GM23248 (cell line): Measurements from ENCODE around the gene SOCS4. TPM values are rescaled to one million over a fixed set of nuclear protein-coding genes. Genes with fewer than 3 reads are reported as not detected.
"Not testable (repeated sequence)": the region's sequence is repeated elsewhere in the genome, so short reads cannot be mapped to it uniquely, and the experiment has no call there.

ENCODE experiments used
- DNase-seq: peaks from one replicate; pipeline ENCODE4 v3.0.0-alpha.2; 2015
- H2AFZ ChIP-seq: fragments of 200-600 bp; sonication (generic); 2 replicates; pipeline ENCODE4 v1.6.1; 2016; ENCODE audit warnings: antibody characterized with exemption
- H3F3A ChIP-seq: fragments of 200-600 bp; sonication (generic); 2 replicates; pipeline ENCODE4 v1.6.1; 2016; ENCODE audit warnings: mild to moderate bottlenecking, antibody characterized with exemption, mixed run types; ENCODE audit not compliant: insufficient read depth
- H3K27ac ChIP-seq: fragments of 200-600 bp; sonication (generic); 2 replicates; pipeline ENCODE4 v1.5.1; 2016; ENCODE audit warnings: mild to moderate bottlenecking
- H3K27me3 ChIP-seq: fragments of 200-600 bp; sonication (generic); replicated peaks from 2 replicates; pipeline ENCODE4 v1.6.1; 2016; ENCODE audit warnings: mild to moderate bottlenecking; ENCODE audit not compliant: insufficient read depth
- H3K36me3 ChIP-seq: fragments of 200-600 bp; sonication (generic); 2 replicates; pipeline ENCODE4 v1.6.1; 2016; ENCODE audit warnings: low read depth, mild to moderate bottlenecking
- H3K4me1 ChIP-seq: fragments of 200-600 bp; sonication (generic); 2 replicates; pipeline ENCODE4 v1.6.1; 2016; ENCODE audit warnings: mild to moderate bottlenecking; ENCODE audit not compliant: insufficient read depth
- H3K4me2 ChIP-seq: fragments of 200-600 bp; sonication (generic); one replicate; pipeline ENCODE4 v1.6.1; 2016; ENCODE audit warnings: mild to moderate bottlenecking; ENCODE audit not compliant: unreplicated experiment
- H3K4me3 ChIP-seq: fragments of 200-600 bp; sonication (generic); 2 replicates; pipeline ENCODE4 v1.5.1; 2016; ENCODE audit warnings: mild to moderate bottlenecking
- H3K79me2 ChIP-seq: fragments of 200-600 bp; sonication (generic); 2 replicates; pipeline ENCODE4 v1.6.1; 2016; ENCODE audit warnings: mild to moderate bottlenecking; ENCODE audit not compliant: insufficient read depth
- H3K9ac ChIP-seq: fragments of 200-600 bp; sonication (generic); 2 replicates; pipeline ENCODE4 v1.6.1; 2016; ENCODE audit warnings: mild to moderate bottlenecking
- H3K9me2 ChIP-seq: fragments of 200-600 bp; sonication (generic); 2 replicates; pipeline ENCODE4 v1.6.1; 2016; ENCODE audit warnings: mixed run types, mild to moderate bottlenecking, moderate library complexity; ENCODE audit not compliant: insufficient read depth
- H3K9me3 ChIP-seq: fragments of 200-600 bp; sonication (generic); one replicate; pipeline ENCODE4 v1.6.1; 2017; ENCODE audit warnings: low read depth
- H4K20me1 ChIP-seq: fragments of 200-600 bp; sonication (generic); 2 replicates; pipeline ENCODE4 v1.6.0; 2016; ENCODE audit not compliant: insufficient read depth
- EZH2 ChIP-seq: fragments of 200-600 bp; sonication (generic); IDR thresholded peaks from 2 replicates; pipeline ENCODE4 v1.6.1; 2018; ENCODE audit warnings: antibody characterized with exemption, mild to moderate bottlenecking; ENCODE audit not compliant: insufficient read depth, poor library complexity, severe bottlenecking
- EZH2phosphoT487 ChIP-seq: fragments of 200-600 bp; sonication (generic); IDR thresholded peaks from 2 replicates; pipeline ENCODE4 v1.6.1; 2018; ENCODE audit warnings: antibody characterized with exemption, moderate library complexity, mild to moderate bottlenecking, low read depth; ENCODE audit not compliant: insufficient read depth
- WGBS, 2 experiments: methylation state at CpG; one replicate each; pipeline ENCODE4 v1.1.6; 2015 to 2017; ENCODE audit warnings: low lambda C conversion rate in 2 of 2, low coverage in 1 of 2; ENCODE audit errors: missing lambda C conversion rate in 2 of 2; 5-methylcytosine and 5-hydroxymethylcytosine counted together
- in situ Hi-C: fragments of 300-500 bp; cut with MboI; formaldehyde crosslinking; loops from 2 replicates; pipeline ENCODE4 v1.15.0; 2020
- polyA plus RNA-seq: library from polyadenylated mRNA; unstranded; fragments of >200 nt; fragmentation: Nextera tagmentation; extraction: Ambion mirVana; gene quantifications from 2 replicates; pipeline ENCODE4 v1.2.1, GENCODE V29; 2016
- total RNA-seq: library from RNA; depleted of rRNA; stranded (reverse); fragments of >200 nt; shearing (Covaris generic); gene quantifications from 2 replicates; pipeline ENCODE4 v1.2.3, GENCODE V29; 2014

The SOCS4 gene
- total and polyA plus RNA-seq, 2 experiments from 2014 or later: 7.7 to 15.7 TPM

DNA sequence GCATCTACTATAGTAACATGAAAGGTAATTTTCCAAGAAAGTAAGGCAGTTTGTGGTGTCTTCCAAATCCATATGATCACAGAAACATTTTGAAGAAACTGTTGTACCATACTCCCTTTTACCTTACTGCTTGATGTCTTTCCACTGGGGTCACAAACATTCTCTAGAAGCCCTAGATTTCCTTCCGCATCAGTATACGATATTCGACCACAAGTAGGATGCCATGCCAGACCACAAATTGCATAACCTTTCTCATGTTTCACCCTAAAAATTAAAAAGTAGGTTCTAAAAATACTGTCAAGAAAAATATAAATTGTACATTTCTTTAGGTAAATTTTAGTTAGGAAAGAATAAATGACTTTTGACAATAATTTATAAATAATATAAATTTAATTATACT lies 26.7 kb upstream of the SOCS4 start:
- H3K27ac ChIP-seq: no peak overlapping the region
- H3K4me3 ChIP-seq: no peak overlapping the region
- H3K9me2 ChIP-seq: 0 out of 2 replicates have a peak, but pooled peaks cover 3% of the 10 kb centered on the region
- no peak overlapping the region for H2AFZ ChIP-seq
- DNase-seq: no peak
- no peak overlapping the region for H3K9ac ChIP-seq
- H4K20me1 ChIP-seq: no peaks in the 10 kb centered on the region
- TF ChIP-seq EZH2phosphoT487 (no peak), EZH2 (no peak)
- WGBS, 2 experiments: 91 to 94% methylated on average over 3 of the region's 3 CpGs
- H3K36me3 ChIP-seq: no peaks in the 10 kb centered on the region; the same call in 1 of the 2 replicates
- H3K27me3 ChIP-seq: no peaks in the 10 kb centered on the region
- no peaks in the 10 kb centered on the region for H3K4me1 ChIP-seq
- in situ Hi-C loops: no loop called here
- H3K79me2 ChIP-seq: no peaks in the 10 kb centered on the region
- no peaks in the 10 kb centered on the region for H3F3A ChIP-seq
- no peaks in the 10 kb centered on the region for H3K9me3 ChIP-seq
- no peak overlapping the region for H3K4me2 ChIP-seq

DNA sequence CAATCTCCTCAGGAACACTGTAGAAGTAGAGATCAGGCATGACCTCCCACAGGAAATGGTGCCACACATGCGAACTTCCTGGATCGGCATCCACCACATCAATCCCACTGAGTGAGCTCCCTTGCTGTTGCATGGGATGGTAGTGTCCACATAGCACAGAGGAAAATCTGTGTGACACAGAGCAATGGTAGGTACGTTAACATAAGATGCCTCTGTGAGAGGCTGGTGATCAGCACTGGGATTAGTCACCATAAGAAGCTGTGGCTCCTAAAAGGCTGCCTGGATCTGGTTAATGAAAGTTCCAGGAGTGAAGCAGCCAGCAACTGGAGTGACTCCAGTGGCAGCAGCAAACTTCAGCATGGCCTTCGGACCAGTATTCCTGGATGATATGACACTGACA lies 22.0 kb upstream of the SOCS4 start:
- no peaks in the 10 kb centered on the region for H3K79me2 ChIP-seq
- no peak overlapping the region for H3K4me3 ChIP-seq
- H3K4me1 ChIP-seq: no peaks in the 10 kb centered on the region
- H2AFZ ChIP-seq: no peak overlapping the region
- 93% methylated on average over 4 of the region's 4 CpGs for WGBS, 2 experiments
- no peaks in the 10 kb centered on the region for H3K9me3 ChIP-seq
- no peak overlapping the region for H3K9ac ChIP-seq
- DNase-seq: peak; percentile 49
- in situ Hi-C loops: no loop called here
- H3K27me3 ChIP-seq: no peaks in the 10 kb centered on the region
- 0 out of 2 replicates have a peak, but pooled peaks cover 3% of the 10 kb centered on the region for H3K9me2 ChIP-seq
- H3K36me3 ChIP-seq: peaks cover 10% of the 10 kb centered on the region
- H4K20me1 ChIP-seq: no peaks in the 10 kb centered on the region
- no peak overlapping the region for H3K27ac ChIP-seq
- H3K4me2 ChIP-seq: no peak overlapping the region
- no peaks in the 10 kb centered on the region for H3F3A ChIP-seq
- no peak for TF ChIP-seq EZH2phosphoT487
- TF ChIP-seq EZH2: no peak

DNA sequence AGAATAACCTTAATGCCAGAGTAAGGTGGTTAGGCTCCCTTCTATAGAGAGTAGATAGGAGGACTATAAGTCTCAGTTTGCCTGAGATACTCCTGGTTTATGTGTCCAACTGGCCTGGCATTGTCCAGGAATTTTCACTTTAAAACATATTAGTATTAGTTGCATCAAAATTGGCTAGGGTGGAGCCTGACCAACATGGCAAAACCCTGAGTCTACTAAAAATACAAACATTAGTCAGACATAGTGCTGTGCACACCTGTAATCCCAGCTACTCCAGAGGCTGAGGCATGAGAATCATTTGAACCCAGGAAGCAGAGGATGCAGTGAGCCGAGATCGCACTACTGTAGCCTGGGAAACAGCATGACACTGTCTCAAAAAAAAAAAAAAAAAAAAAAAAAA lies 12.0 kb upstream of the SOCS4 start:
- Histone ChIP-seq H3K36me3 (0 out of 2 replicates have a peak, but pooled peaks cover 4% of the 10 kb centered on the region), H3K4me1 (peaks cover 4% of the 10 kb centered on the region; the same call in 1 of the 2 replicates), H3K79me2 (peaks cover 12% of the 10 kb centered on the region; the same call in 1 of the 2 replicates), H3K4me2 (no peak overlapping the region), H4K20me1 (no peaks in the 10 kb centered on the region), H3K9me2 (no peaks in the 10 kb centered on the region), H3K9ac (no peak overlapping the region), H2AFZ (no peak overlapping the region), H3K27me3 (no peaks in the 10 kb centered on the region), H3K27ac (no peak overlapping the region), H3K9me3 (no peaks in the 10 kb centered on the region), H3K4me3 (no peak overlapping the region), H3F3A (0 out of 2 replicates have a peak, but pooled peaks cover 3% of the 10 kb centered on the region)
- in situ Hi-C loops: no loop called here
- no peak for DNase-seq
- TF ChIP-seq EZH2: no peak
- TF ChIP-seq EZH2phosphoT487: no peak
- 90 to 92% methylated on average over 2 of the region's 2 CpGs for WGBS, 2 experiments

DNA sequence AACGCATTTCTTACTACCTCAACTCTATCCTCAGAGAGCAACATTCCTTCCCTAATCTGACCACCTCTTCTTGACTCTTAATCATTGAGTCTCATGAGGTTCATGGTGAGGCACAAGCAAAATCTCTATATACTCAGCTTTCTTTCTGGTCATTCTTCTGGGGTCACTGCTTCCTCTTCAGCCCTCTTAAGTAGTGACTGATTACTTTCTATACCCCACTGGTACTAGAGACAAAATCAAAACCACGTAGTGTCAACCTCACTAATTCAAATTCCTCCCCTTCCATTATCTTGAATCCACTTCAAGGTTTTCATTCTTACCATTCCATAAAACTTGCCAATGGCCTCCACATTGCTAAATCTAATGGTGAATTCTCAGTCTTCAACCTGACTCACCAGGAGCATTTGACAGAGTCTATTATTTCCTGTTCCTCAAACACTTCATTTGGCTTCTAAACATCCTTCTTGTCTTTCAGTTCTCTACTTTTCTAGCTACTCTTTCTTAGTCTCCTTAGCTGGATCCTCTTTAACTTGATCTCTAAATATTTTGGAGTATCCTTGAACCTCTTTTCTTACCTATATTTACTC lies 7.0 kb upstream of the SOCS4 start:
- no peaks in the 10 kb centered on the region for H3K27me3 ChIP-seq
- H3K9me2 ChIP-seq: no peaks in the 10 kb centered on the region
- H3F3A ChIP-seq: 0 out of 2 replicates have a peak, but pooled peaks cover 10% of the 10 kb centered on the region
- H3K36me3 ChIP-seq: 0 out of 2 replicates have a peak, but pooled peaks cover 4% of the 10 kb centered on the region
- H3K79me2 ChIP-seq: peaks cover 43% of the 10 kb centered on the region
- peak overlapping the region; percentile 65 for H2AFZ ChIP-seq
- H3K27ac ChIP-seq: 0 out of 2 replicates have a peak overlapping the region, but pooled peaks have one; percentile 28
- WGBS, 2 experiments: 80 to 83% methylated on average over 2 of the region's 2 CpGs
- H3K9ac ChIP-seq: no peak overlapping the region
- H3K4me1 ChIP-seq: peaks cover 14% of the 10 kb centered on the region; the same call in 1 of the 2 replicates
- H3K4me3 ChIP-seq: no peak overlapping the region
- DNase-seq: peak; percentile 52
- no peaks in the 10 kb centered on the region for H4K20me1 ChIP-seq
- H3K9me3 ChIP-seq: no peaks in the 10 kb centered on the region
- TF ChIP-seq EZH2 (no peak), EZH2phosphoT487 (no peak)
- in situ Hi-C loops: no loop called here
- peak overlapping the region; percentile 18 for H3K4me2 ChIP-seq

DNA sequence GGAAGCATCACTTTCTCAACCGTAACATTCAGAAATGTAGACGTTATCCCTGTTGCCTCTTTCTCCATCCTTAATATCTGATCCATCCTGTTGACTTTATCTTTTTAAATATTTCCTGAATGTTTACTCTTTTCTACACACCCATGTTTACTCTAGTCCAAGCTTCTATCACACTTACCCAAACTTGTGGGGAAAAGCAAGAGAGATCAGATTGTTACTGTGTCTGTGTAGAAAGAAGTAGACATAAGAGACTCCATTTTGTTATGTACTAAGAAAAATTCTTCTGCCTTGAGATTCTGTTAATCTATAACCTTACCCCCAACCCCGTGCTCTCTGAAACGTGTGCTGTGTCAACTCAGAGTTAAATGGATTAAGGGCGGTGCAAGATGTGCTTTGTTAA lies 2.7 kb upstream of the SOCS4 start:
- H3K4me2 ChIP-seq, H3K9ac ChIP-seq, H2AFZ ChIP-seq, H3K27ac ChIP-seq, H3K9me3 ChIP-seq, H4K20me1 ChIP-seq, in situ Hi-C loops, H3K4me3 ChIP-seq, H3K9me2 ChIP-seq, DNase-seq, H3K36me3 ChIP-seq, H3K27me3 ChIP-seq: not testable (repeated sequence)
- Histone ChIP-seq H3K79me2 (peaks cover 69% of the 10 kb centered on the region), H3K4me1 (peaks cover 32% of the 10 kb centered on the region), H3F3A (peaks cover 22% of the 10 kb centered on the region; the same call in 1 of the 2 replicates)
- 96 to 100% methylated on average over 2 of the region's 5 CpGs for WGBS, 2 experiments
